Stimulated activated CD8-positive, alpha-beta memory T cell treated with anti-CD3 and anti-CD28 coated beads, Interleukin-15, amount 100 ng/mL, for 48 hours (primary cell): Measurements from ENCODE around the gene SETDB1.
"Not testable (repeated sequence)": the region's sequence is repeated elsewhere in the genome, so short reads cannot be mapped to it uniquely, and the experiment has no call there.

ENCODE experiments used
- DNase-seq, 2 donors: peaks; one replicate each; pipeline ENCODE4 v3.0.0-alpha.2; 2020; ENCODE audit warnings: low read depth in 2 of 2

SETDB1 gene

DNA sequence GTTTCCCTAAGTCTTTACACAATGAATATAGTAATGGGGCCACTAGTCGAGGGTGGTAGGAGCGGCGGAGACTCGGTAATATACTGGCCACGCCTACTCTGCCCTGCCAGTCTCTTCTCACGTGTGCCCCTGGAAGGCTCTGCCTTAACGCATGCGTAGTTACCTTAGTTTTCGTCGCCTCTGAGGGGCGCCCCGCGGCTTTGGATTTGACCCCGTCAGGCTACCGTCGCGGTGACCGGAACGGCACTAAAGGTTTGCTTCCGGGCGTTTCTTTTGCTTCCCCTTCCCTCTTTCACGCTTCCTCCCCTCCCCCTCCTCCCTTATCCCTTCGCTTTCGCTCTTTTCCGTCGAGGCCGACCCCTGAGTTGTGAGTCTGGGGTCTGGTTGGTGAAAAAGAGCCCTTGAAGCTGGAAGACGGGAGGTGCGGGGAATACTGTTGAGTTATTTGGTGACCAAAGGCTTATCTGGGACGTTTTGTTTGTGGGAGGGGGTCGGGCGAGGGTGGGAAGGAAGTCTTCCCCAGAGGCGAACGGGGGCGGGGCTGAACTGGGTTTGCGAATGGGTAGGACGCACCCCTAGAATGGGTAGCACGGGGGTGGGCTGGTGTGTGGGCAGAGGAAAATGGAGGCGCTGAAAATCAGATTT lies at the start of gene SETDB1:
Gene SETDB1, plus strand, starts transcription at position 267 of the 645 bp plus-strand sequence. CDS start 1,352 bp downstream, outside the sequence.
- peak; percentile 92 to 95 for DNase-seq

DNA sequence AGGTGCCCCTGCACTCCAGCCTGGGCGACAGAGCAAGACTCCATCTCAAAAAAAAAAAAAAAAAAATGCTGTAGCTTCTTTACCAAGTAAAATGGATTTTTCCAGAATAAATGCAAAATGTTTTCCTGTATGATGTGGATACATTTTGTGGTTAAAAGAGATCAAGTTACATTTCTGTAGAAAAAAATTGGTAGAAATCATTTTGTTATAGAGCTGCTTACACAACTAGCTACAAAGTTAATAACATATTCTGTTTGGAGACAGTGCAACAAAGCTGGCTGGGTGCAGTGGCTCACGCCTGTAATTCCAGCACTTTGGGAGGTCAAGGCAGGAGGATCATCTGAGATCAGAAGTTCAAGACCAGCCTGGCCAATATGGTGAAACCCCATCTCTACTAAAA lies 47.2 kb upstream of the SETDB1 start:
- DNase-seq: not testable (repeated sequence)

DNA sequence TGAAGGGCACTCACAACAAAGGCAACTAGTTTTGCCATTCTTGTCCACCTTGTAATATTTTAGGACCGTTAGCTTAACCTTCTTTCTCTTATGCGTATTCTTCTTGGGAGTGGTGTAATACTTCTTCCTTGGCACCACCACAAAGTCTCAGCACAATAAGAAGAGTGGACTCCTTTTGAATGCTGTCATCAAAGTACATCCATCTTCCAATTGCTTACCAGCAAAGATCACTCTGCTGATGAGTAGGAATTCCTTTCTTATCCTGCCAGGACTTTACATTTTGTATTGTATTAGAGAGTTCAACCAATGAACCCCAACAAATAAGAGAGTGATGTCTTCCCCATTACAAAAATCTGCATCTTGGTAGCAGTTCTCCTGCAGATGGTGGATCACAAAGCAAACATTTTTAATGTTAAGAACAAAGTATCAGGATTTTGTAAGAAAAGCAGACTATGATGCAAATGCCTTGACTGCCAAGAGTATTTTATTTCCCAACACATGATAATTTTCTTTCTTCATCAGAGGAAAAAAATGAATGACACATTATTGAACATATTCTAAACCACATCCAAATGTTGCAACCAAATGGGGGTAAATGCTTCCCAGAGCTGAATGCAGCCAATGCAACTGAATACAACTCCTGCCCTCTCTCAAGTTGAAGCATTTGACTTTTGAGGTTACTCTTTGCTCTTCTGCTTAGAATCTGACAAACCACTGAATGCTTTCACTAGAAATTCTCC lies 44.7 kb upstream of the SETDB1 start:
- no peak for DNase-seq

DNA sequence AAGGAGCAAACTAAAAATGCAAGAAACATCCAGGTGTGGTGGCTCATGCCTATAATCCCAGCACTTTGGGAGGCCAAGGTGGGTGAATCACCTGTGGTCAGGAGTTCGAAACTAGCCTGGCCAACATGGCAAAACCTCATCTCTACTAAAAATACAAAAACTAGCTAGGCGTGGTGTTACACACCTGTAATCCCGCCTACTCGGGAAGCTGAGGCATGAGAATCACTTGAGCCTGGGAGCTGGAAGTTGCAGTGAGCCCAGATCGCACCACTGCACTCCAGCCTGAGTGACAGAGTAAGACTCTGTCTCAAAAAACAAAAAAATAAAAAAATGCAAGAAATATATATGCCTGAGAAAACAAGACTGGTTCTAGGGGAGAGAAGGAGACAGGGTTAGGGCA lies 43.0 kb upstream of the SETDB1 start:
- DNase-seq: not testable (repeated sequence)

DNA sequence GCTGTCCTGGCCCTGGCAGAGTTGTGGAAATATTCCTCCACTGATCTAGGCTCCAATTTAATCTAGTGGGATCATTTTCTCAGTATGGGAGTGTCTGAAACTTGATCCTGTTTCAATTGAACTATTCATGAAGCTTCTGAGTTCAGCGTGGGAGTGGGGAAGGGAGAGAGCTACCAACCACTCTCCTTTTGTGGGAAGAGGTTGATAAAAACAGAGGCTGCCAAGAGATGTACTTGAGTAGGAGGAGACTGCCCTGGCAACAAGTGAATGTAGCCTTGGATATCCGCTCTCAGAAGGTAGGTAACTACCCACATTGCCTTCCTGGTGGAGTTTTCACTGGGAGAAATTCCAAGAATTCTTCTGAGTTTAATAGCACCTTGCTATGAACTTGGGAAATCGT lies 39.1 kb upstream of the SETDB1 start, which contains the start of gene CTXND2:
Gene CTXND2, plus strand, starts transcription at position 119 of the 400 bp plus-strand sequence. CDS start 25,179 bp downstream, outside the sequence.
- no peak for DNase-seq

DNA sequence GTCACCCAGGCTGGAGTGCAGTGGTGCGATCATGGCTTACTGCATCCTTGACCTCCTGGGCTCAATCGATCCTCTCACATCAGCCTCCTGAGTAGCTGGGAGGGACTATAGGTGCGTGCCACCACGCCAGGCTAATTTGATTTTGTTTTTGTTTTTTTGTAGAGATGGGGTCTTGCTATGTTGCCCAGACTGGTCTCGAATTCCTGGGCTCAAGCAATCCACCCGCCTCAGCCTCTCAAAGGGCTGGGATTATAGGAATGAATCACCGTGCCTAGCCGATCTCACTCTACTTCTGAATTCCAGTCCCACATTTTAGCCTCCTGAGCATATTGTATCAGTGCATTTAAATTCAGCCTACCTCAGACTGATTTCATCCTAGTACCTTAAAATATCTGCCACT lies 37.4 kb upstream of the SETDB1 start:
- DNase-seq: no peak

DNA sequence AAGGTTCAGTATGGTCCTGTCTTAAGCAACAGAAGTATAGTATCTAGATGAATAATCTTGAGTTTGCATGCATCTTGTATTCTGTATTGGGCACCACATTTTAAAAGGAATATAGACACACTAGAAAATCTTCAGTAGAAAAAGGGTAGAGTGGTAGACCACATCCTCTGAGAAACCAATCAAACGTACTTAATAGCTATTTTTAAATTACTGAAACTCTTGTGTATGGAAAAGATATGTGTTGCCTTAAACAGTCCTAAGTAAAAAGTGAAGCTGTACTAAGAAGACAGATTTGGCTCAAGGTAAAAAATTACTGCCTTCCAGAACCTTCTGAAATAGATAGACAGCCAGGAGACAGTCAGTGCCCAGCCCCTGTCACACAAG lies 36.1 kb upstream of the SETDB1 start:
- DNase-seq: no peak

DNA sequence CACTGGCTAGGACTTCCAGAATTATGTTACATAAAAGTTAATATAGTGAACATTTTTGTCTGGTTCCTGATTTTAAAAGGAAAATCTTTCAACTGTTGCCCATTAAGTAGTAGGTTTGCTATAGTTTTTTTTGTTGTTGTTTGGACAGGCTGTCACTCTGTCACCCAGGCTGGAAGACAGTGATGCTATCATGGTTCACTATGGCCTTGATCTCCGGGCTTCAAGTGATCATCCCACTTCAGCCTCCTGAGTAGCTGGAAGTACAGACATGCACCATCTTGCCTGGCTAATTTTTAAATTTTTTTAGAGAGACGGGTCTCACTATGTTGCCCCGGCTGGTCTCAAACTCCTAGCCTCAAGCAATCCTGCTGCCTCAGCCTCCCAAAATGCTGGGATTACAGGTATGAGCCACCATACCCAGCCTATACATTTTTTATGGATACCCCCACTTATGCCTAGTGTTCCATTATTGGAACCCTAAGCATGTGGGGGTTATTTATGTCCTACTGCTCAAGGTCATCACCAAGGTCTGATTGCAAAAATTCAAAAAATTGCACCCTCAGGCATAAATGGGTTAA lies 32.7 kb upstream of the SETDB1 start:
- DNase-seq: no peak

DNA sequence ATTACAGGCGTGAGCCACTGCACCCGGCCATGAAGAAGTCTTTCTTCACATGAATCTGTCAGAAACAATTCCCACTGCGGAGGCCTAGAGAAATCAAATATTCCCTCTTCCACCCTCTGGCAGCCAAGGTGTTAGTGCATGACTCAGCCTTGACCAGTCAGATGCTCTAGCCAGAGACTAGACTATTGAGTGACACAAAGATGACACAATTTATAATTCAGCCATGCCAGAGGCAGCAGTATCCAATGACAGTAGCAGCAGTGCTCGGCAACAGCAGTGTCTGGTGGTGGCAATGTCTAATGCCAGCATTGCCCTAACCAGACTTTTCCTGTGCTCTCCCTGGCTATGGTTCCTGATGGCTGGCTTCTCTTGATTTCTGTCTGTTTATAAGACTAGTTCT lies 30.5 kb upstream of the SETDB1 start:
- DNase-seq: no peak

DNA sequence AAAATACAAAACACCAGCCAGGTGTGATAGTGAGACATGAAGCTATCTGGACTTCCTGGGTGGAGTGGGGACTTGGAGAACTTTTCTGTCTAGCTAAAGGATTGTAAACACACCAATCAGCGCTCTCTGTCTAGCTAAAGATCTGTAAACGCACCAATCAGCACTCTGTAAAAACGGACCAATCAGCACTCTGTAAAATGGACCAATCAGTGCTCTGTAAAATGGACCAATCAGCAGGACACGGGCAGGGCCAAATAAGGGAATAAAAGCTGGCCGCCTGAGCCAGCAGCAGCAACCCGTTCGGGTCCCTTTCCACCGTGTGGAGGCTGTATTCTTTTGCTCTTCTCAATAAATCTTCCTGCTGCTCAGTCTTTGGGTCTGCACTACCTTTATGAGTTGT lies 26.4 kb upstream of the SETDB1 start:
- DNase-seq: not testable (repeated sequence)

DNA sequence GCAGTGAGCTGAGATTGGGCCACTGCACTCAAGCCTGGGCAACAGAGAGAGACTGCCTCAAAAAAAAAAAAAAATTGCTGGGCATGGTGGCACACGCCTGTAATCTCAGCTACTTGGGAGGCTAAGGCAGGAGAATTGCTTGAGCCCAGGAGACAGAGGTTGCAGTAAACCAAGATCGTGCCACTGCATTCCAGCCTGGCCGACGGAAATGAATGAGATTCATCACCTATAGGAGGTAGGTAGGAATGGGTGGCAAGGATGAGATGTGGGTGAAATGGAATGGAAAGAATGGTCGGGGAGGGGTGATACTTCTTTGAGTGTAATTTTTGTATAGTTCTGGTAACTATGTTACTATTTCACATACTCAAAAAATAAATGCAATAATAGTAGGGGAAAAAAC lies 23.8 kb upstream of the SETDB1 start:
- DNase-seq: no peak

DNA sequence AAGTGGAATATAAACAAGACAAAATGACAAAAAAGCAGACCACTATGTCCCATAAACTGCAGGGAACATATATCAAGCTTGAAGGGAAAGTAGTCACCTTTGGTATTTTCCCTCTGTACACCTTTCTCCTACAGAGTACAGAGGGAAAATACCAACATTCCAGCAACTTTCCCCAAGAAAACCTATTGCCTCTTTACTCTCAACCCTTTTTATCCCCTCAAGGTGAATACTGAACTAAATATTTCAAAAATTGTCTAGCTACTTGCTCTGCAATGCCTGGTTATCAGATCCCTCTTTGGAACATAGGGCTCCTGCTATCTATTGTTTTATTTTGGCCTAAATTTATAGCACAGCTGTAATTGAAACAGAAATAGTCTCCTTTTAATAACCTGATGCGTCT lies 23.4 kb upstream of the SETDB1 start:
- no peak for DNase-seq

DNA sequence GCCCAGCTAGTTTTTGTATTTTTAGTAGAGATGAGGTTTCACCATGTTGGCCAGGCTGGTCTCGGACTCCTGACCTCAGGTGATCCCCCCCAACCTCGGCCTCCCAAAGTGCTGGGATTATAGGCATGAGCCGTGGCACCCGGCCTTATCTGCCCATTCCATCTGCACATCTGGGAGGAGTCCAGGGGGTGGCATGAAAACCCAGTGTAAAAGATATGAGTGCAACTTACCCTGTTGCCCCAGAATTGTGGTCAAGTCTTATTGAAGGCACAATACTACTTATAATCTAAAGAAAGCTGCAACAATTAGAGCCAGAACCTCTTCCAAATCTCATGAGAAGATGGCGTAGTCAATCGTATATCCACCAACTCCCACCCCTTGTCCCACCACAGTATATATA lies 20.9 kb upstream of the SETDB1 start:
- DNase-seq: no peak

DNA sequence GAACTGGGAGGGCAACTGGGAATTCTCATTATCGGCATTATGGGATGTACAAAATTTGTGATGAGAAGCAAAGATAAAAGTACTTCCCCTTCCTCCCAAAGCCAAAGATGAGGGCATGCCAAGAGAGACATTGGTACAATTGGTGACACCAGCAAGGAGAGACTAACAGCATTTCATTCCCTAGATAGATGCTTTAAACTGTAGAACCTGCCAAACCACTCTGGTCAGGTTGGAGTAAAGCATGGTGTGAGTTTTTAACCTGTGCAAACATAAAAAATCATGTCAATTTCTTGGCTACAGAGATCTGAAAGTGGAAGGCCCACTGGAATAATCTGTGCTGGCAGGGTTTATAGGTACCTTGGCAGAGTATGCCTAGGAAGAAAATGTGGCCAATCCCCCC lies 19.8 kb upstream of the SETDB1 start:
- DNase-seq: no peak

DNA sequence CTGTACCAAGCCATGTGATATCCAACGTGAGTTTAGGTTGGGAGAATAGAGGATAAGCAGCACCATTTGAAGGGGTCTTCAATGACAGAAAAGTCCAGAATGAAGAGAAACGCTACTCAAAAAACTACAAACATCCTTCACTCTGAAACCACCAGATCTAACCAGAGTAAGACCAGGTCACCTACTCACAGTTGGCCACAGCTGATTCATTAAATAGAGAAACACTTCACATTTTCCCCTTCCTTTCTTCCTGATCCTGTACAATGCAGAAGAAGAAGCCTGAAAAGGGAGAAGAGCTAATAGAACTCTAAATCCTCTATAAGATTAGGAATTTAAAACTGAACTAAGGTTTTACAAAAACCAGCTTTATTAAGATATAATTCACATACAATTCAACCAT lies 19.4 kb upstream of the SETDB1 start:
- DNase-seq: no peak

DNA sequence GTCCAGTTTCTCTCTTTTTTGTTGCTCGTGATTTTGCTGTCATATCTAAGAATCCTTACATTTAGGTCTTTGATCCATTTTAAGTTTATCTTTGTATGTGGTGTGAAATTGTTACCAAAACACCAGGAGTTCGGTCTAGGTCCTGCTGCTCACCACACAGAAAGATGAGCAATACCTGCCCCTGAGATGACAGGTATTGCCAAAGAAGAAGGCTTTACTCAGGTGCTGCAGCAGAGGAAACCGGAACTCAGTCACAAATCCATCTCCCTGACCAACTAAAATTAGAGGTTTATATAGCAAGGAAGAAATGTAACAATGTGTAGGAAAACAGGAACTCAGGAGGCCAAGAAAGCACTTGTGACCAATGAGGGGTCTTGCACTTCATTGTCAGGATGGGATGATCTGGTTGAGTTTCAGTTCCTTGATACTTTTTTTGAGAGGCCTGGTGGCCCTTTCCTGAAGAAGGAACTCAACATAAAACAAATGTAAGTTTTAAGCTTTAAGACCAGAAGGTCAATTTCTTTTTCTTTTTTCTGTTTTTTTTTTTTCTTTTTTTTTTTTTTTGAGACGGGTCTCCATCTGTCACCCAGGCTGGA lies 16.5 kb upstream of the SETDB1 start:
- DNase-seq: no peak

DNA sequence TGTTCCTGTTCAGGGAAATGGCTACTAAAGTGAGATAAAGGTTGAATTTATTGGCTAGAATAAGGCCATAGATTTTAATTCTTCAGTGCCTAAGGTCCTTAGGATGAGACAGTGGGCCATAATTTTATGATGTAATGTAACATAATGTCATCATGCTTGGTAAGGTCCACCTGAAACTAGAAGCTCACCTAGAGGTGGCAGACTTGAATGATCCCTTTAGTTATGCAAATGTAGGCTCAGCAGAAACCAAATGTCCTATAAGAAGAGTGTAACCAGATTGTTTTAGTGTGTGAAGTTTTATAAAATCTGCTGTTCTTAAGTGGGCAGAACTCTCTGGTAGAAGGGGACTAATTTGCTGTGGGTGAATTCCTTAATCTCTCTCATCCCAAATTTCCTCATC lies 13.5 kb upstream of the SETDB1 start:
- no peak for DNase-seq

DNA sequence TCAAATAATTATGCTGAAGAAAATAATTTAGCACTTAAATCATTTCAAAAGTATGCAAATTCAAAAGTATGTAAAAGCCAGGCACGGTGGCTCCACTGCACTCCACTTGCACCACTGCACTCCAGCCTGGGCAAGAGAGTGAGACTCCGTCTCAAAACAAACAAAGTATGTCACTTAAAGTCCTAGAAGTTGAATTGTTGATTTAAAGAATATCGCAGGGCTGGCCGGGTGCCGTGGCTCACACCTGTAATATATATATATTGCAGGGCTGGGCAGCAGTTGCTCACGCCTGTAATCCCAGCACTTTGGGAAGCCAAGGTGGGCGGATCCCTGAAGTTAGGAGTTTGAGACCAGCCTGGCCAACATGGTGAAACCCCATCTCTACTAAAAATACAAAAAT lies 8.8 kb upstream of the SETDB1 start:
- DNase-seq: no peak

DNA sequence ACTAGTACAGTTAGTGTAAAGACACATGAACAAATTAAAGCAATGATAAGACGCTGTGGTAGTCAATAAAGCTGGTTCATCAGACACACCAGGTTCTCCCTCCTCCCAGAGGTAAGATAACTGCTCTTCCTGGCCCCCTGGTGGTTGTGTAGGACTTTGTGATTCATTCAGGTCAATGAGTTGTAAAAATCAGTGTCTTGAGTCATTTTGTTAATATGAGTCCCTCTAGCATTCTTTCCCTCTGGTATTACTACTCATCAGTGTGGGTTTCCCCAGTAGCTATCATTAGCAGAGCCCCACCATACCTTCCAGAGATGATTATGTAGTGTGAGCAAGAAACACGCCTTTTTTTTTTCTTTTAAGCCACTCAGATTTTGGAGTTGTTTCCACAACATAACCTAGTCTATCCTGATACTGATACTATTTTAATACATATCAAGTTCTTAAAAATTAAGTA lies 3.6 kb upstream of the SETDB1 start:
- peak; percentile 59 to 66 for DNase-seq

DNA sequence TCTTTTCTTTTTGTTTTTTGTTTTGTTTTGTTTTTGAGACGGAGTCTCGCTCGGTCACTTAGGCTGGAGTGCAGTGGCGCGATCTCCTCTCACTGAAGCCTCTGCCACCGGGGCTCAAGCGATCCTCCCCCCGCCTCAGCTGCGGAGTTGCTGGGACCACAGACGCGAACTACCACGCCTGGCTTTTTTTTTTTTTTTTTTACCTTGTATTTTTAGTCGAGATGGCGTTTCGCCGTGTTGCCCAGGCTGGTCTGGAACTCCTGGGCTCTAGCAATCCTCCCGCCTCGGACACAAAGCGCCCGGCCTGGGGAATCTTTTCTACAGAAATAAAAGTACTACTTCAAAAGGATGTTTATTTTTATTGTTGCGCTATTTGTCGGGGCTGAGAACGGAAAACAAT lies 1.1 kb upstream of the SETDB1 start:
- DNase-seq: no peak

DNA sequence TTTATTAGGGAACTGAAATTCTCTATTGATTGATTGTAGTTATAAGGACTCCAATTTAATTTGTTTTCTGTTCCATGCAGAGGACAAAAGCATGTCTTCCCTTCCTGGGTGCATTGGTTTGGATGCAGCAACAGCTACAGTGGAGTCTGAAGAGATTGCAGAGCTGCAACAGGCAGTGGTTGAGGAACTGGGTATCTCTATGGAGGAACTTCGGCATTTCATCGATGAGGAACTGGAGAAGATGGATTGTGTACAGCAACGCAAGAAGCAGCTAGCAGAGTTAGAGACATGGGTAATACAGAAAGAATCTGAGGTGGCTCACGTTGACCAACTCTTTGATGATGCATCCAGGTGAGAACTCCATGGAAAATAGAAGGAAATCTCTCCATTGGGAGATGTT lies 1.5 kb downstream of the SETDB1 start:
- DNase-seq: no peak

DNA sequence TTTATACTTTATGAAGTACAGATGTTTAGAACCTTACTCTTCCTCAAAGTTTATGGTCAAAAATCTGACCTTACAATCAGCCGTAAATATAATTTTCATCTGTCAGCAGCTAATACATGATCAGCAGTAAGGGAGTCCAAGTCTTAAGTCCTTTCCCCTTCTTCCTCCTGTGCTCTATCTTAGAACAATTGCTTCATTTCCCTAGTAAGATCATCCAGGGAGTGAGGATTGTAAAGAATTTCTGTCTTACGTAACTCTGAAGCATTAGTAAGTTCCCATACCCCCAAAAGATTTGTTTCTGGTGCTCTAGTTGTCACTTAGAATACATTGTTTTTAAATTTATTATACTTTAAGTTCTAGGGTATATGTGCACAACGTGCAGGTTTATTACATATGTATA lies 2.1 kb downstream of the SETDB1 start:
- DNase-seq: no peak

DNA sequence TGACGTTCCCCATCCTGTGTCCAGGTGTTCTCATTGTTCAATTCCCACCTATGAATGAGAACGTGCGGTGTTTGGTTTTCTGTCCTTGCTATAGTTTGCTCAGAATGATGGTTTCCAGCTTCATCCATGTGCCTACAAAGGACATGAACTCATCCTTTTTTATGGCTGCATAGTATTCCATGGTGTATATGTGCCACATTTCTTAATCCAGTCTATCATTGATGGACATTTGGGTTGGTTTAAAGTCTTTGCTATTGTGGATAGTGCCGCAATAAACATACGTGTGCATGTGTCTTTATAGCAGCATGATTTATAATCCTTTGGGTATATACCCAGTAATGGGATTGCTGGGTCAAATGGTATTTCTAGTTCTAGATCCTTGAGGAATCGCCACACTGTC lies 2.6 kb downstream of the SETDB1 start:
- DNase-seq: not testable (repeated sequence)
